ENCODE results near the gene RAB39B.
"Not testable (repeated sequence)": the region's sequence is repeated elsewhere in the genome, so short reads cannot be mapped to it uniquely, and the experiment has no call there.

The RAB39B gene

DNA sequence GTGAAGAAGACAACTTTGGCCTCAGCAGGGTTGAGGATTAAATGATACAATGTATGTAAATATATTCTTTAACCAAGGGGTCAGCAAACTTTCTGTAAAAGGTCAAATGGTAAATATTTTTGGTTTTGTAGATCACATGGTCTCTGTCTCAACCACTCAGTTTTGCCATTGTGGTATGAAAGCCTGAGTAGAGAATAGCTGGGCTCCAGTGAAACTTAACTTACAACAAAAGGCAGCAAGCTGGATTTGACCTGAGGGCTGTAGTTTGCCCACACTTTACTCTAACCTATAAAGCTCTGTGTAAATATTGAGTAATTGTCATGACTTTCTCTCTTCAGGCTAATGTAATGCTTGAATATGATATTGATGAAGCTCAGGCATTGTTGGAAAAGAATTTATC is 28.4 kb downstream of the RAB39B start:
- H3K27ac ChIP-seq = no peak overlapping the region
- TF ChIP-seq, protein P1, sequence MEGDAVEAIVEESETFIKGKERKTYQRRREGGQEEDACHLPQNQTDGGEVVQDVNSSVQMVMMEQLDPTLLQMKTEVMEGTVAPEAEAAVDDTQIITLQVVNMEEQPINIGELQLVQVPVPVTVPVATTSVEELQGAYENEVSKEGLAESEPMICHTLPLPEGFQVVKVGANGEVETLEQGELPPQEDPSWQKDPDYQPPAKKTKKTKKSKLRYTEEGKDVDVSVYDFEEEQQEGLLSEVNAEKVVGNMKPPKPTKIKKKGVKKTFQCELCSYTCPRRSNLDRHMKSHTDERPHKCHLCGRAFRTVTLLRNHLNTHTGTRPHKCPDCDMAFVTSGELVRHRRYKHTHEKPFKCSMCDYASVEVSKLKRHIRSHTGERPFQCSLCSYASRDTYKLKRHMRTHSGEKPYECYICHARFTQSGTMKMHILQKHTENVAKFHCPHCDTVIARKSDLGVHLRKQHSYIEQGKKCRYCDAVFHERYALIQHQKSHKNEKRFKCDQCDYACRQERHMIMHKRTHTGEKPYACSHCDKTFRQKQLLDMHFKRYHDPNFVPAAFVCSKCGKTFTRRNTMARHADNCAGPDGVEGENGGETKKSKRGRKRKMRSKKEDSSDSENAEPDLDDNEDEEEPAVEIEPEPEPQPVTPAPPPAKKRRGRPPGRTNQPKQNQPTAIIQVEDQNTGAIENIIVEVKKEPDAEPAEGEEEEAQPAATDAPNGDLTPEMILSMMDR (conservative IDR thresholded peaks at IDR 0.05) = no peak

- TF ChIP-seq, protein P1 (conservative IDR thresholded peaks at IDR 0.05) = no peak
- no peak overlapping the region for H3K27ac ChIP-seq
Measured at GRCh38 chrX:155231163-155231562, 33.1 kb downstream of the RAB39B start.

DNA sequence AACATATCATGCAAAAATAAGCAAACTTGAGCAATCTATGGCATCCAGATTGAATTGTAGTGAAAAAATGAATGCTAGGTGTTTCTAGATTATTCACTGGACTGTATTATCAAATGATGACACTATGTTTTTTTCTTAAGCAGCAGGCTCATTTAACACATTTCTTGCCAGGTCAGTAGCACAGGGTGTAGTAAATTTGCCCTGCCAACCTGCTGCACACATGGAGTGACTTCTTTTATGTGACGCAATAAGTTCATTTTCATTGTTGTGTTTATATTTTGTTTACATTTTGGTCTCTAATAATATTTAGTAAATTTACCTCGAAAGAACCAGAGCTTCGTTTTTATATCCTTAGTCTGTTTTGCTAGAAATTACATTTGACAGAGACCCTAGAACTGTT is 38.5 kb downstream of the RAB39B start:
- TF ChIP-seq, protein P1 (conservative IDR thresholded peaks at IDR 0.05) = no peak
- no peak overlapping the region for H3K27ac ChIP-seq

GRCh38 chrX:155223746-155224145 is 40.5 kb downstream of the RAB39B start:
- not testable (repeated sequence) for H3K27ac ChIP-seq

GRCh38 chrX:155221351-155221750 is 42.9 kb downstream of the RAB39B start:
- TF ChIP-seq, protein P1 (conservative IDR thresholded peaks at IDR 0.05) = no peak
- H3K27ac ChIP-seq = no peak overlapping the region

GRCh38 chrX:155218777-155219176 is 45.5 kb downstream of the RAB39B start:
- TF ChIP-seq, protein P1 (conservative IDR thresholded peaks at IDR 0.05) = no peak
- H3K27ac ChIP-seq = no peak overlapping the region

- peak overlapping the region; percentile 89 for H3K27ac ChIP-seq
- TF ChIP-seq, protein P1 (conservative IDR thresholded peaks at IDR 0.05) = peak; percentile 9
Measured at GRCh38 chrX:155216940-155217440, 47.3 kb downstream of the RAB39B start.

GRCh38 chrX:155216179-155216939 is 47.9 kb downstream of the RAB39B start, which contains the start of gene VBP1:
Gene VBP1 (plus strand): TSS chrX:155216460. CDS start chrX:155216483, 23 bp downstream.
- TF ChIP-seq, protein P1 (conservative IDR thresholded peaks at IDR 0.05) = peak; percentile 66
- H3K27ac ChIP-seq = peak within 1 kb of the TSS; percentile 89

Measured in VCaP (cell line).